Activated CD4-positive, alpha-beta T cell treated with anti-CD3 and anti-CD28 coated beads, Interleukin-10, Interleukin-2, amounts not matched to agents 100 ng/mL and 50 ng/mL, durations not matched to agents 16 hours and 8 hours (primary cell): ENCODE results near the gene MRPL42.

Experiments
- DNase-seq: peaks from one replicate; pipeline ENCODE4 v3.0.0-alpha.2; 2020

Gene MRPL42

DNA sequence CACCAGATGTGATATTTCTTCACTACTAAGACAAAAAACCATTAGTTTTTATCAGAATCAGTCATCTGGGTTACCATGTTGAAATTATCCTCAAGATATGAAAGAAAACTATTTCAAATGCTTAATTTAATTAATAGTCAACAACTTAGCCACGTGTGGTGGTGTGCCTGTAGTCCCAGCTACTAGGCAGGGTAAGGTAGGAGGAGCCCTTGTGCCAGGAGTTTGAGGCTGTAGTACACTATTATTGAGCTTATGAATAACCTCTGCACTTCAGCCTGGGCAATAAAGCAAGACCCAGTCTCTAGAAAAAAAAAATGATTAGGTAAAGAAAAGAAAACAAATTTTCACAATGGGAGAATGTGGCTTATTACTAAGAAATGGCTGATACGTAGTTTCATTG lies 33.4 kb downstream of the MRPL42 start:
- DNase-seq = no peak

DNA sequence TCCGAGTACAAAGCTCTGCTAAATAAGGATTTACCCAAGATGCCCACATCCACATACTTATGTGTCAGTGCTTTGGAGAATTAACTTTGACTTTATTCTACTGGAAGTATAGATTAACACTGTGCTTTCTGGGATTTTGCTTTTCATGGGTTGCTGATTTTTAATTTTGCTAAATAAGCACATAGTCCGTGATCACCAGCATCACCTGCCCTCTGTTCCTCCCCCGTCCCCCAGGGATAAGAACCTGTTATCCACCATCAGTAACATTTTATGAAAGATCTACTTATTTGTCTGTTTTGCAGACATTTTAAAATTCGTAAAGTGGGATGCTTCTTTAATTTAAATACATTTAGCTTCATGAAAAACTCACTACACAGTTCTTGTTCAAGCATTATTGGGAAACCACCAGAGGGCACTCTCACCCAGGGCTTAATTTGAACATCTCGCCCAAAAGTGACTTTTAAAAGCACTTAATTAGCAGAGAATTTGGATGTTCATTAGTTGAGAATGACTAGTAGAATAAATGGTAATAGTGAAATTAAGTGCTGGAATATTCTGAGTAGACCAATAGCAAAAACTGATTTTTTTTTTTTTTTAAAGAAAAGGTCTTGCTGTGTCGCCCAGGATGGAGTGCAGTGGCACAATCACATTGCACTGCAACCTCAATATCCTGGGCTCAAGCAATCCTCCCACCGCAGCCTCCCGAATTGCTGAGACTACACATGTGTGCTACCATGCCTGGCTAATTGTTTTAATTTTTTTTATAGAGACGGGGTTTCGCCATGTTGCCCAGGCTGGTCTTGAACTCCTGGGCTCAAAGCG lies 35.7 kb downstream of the MRPL42 start:
- peak; percentile 49 for DNase-seq

DNA sequence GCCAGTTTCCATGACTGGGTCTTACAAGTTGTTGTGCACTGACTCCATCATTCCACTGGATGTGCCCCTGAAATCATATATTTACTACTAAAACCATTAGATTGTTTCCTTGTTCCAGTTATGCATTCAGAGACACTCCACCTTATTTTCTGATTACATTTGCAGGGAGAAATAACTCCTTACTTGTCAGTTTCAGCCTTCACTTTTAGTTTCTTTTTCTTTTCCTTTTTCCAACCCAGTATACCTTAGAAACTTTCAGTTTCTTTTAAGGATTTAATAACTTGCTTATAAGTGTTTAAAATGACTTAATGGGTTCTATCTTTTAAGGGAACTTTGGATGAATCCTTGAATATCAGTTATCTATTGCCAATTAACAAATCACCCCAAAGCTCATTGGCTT lies 39.9 kb downstream of the MRPL42 start:
- no peak for DNase-seq

DNA sequence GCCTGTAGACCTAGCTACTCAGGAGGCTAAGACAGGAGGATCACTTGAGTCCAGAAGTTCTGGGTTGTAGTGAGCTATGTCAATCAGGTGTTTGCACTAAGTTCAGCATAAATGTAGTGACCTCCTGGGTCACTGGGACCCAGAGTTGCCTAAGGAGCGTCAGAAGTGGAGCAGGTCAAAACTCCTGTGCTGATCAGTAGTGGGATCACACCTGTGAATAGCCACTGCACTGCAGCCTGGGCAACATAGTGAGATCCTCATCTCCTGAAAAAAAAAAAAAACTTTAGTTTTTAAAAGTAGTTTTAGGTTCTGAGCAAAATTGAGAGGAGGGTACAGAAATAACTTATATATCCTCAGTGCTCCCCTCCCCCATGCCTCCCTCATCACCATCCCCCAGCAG lies 42.2 kb downstream of the MRPL42 start:
- DNase-seq = no peak

DNA sequence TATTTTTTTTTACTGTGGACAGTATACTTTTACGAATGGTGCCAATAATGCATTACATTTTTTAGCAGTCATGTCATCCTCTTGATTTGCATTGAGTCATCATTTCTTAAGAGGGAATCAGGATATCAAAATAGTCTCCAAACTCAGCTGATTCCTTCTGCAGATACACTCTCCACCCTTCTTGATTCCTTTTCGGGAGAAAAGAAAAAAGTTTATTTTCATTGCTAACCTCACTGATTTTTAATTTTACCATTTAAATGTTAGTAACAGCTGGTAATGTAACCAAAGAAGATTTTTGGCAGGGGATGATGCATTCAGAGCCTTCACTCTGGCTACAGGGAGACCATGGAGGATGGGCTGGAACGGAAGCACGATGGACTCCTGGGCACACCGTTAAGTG lies 47.5 kb downstream of the MRPL42 start:
- DNase-seq = no peak

DNA sequence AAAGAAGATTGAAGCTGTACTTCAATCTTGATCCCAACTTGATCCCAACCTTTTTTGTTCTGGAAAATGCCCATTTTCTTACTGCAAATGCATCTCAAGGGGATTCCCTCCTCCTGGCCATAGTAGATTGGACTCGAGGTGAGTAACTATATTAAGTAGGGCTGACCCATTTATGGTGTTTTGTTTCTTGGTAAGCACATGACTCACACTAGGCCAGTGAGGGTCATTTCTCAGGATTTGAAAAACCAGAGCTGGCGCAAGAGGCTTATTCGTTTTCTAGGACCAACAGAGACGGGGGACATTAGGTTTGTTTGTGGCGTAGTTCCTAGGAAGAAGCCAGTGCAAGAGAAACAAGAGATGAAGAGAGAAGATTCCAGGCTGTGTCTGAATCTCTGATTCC lies 51.4 kb downstream of the MRPL42 start:
- DNase-seq = no peak

DNA sequence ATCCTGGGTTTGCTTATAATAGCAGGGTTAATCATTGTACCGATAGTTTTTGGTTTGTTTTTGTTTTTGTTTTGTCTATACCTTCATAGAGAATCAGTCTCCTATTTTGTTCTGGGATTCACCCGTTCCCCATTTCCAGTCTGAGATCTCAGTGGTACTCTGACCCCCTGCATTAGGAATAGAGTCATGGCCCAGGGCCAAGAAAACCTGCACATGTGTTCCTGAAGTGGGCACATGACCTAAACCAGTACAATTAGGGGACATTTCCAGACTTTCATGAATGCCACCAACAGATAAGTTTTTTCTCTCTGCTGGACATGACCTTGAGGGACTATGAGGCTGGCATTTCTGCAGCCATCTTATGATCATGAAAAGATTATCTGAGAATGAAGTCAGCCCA lies 52.5 kb downstream of the MRPL42 start:
- DNase-seq = no peak

DNA sequence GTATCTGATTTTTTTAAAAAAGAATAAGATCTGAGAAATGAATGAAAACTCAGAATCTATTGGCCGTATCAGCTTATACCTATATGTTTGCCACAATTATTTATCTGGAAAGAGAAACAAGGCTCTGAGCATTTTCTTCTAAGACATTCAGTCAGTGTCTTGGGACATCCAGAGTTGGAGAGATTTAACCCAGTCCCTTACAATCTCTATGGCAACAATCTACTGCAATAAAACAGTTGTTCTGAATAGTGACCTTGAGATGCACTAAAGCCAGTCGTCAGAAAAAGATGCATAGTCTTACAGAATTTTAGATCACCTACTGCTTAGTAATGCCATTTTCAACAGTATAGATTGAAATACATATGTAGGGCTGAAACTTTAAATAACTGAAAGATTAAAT lies 53.1 kb downstream of the MRPL42 start:
- no peak for DNase-seq

DNA sequence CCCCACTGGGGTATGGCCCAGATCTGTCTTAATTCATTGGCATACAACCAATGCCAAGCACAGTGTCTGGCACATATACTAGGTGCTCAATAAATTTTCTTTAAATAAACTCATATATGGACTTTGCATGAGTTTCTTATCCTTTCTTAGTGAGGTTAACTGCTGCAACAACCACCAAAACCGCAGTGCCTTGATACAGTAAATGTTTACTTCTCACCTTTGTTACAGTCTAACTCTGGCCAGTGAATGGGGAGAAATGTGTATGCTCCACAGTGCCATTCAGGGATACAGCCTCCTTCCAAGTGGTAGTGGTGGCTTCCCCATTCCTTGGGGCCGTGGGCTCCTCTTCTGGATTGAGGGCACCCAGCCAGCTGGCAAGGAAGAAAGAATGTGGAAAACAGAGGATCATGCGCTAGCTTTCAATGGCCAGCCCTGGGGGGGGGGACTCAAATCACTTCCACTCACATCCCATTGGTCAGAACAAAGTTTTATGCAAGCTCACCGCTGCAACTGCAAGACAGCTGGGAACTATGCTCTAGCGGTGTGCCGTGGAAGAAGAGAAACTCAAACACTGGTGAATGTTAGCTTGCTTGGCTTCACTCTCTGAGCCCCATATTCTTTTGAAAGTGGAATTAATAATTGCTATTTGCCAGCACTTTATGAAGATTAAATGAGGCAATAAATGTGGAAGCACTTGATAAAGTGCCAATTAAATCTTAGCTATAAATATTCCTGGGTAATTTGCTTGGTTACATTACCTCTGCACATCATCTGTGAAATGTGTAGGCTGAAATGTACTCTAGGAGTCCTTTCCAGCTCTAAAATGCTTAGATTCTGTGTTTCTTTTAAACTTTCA lies 54.1 kb downstream of the MRPL42 start:
- no peak for DNase-seq

DNA sequence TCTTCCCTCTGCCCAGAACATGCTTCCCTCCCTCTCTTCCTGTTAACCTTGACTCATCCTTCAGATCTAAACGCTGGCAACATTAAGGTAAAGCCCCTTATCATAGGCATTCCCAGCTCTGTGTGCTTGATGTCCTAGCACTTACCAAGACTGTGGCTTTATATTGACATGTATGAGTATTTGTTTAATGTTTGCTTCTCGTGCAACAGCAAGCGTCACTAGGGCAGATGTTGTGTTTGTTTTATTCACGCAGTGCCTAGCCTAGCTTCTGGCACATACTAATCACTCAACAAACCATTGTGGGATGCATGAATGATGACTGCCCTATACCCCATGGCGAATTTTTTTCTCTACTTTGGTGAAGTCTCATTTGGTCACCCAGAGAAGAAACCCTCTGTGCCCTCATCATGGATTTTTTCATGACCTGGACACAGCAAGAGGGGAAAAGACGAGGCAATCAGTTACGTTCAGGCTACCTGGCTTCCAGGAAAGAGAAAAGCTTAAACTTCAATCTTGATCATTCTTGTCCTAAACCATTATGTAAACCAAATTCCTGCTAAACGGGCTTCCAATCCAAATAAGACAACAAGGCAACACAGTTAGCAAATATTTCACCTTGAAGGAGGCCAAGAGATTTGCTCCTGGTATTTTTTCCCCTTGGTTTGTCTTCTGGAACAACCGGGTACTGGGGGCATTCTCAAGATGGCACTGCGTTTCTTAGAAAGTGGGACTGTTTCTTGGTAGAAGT lies 57.2 kb downstream of the MRPL42 start:
- no peak for DNase-seq

DNA sequence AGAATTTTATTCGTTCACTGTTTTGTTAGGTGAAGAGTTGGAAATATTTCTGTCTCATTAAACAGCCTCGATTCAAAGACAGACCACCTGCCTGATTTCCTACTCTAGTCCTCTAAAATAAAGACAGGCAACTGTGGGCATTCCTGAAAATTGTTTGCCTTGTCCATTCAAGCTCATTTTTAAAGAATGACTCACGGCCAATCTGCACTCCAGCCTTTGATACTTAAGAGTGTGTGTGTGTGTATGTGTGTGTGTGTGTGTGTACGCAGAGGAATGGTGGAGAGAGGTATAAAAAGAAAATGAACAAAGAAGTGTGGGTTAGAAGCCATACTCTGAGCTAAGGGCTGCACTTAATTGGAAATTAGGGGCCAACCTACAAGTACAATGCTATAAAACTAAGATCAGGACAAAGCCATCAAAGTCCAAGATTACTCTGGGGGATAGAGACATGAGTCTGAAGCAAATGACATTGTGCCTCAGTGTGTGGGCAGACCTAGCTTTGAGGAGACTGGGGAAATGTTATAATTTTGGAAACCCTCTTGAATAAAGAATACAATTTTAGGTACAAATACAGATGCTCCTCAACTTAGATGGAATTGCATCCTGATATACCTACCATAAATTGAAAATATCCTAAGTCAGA lies 59.6 kb downstream of the MRPL42 start:
- DNase-seq = no peak

DNA sequence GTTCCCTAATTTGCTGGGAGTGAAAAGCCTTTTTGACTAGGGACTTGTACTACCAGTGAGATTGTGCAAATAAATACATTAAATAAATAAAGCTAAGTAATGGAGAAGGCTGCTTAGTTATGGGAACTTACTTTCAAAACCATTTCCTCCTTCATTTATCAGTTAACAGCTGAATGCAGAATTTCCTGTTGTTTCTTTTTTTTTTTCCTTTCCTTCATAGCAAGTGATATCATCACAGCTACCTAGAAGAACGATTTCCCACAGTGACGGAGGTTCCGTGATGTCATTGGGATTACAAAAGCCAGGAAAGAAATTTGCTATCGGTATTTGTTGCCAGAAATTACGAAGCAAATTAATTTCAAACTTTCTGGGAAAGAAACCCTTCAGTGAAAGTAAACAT lies 63.0 kb downstream of the MRPL42 start:
- DNase-seq = no peak

DNA sequence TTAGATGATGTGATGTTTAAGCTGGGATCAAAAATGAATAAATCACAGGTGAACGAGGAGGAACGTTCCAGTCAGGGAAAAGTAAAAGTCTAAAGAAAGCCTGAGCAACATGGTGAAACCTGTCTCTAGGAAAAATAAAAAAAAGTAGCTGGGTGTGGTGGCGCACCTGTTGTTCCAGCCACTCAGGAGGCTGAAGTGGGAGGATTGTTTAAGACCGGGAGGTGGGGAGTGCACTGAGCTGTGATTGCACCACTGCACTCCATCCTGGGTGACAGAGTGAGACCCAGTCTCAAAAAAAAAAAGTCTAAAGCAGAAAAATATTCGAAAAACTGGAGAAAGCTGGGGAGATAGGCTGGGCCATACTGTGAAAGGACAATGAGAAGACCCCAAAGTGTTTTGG lies 66.0 kb downstream of the MRPL42 start:
- no peak for DNase-seq

DNA sequence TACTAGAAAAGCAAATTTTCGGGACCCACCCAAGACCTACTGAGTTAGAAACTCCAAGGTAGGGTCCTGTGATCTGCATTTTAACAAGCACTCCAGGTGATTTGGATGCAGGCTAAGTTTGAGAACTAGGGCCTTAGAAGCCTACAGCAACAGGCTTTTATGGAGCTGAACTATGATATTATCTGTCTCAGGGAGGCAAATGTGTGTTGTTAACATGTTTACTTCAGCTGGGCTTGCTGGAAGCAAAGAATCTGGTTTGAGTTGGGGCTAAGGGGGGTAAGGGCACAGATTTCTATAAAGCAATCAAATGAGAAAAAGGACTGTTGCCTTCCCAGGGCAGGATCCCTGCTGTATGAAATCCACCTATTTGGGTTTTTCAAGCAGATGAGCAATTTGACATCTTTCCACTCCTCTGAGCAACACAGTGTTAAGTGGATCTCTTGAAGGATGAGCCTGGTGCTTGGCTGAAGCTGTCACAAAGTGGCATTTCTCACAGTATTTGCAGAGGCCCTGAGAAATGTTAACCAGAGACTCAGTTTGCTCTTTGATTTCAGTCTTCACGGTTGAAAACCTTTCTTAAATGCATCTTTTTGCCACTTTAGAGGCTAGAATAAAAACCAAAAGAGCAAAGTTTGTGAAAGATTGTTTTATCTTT lies 68.9 kb downstream of the MRPL42 start:
- DNase-seq = no peak

DNA sequence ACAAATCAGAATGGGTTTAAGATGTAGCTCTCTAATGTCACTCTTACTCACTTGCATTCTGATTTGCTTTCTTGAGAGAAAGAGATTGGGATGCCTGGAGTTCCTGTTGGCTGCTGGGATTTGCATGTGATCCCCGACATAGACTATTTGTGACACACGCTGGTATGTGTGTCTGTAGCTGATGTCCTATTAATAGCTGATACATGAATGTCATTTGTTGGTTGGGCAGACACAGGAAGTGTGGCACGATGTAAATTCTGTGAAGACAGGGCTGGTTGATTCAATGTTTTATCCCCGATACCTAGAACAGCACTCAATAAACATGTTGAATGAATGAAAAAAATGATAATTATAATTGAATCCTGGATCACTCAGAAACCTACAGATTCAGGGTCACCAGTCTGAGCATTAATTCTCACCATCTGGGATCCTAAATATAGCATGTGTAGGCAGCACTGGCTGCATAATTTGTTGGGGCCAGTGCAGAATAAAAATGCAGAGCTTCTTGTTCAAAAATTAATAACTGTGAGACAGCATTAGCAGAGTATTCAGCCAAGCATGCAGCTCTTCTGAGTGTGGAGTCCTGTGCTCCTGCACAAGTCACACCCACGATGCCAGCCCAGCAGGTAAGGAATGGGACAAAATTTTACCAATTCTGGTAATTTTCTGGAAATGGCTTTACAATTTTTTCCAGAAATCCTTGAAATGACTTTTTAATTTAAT lies 69.6 kb downstream of the MRPL42 start:
- DNase-seq = no peak

DNA sequence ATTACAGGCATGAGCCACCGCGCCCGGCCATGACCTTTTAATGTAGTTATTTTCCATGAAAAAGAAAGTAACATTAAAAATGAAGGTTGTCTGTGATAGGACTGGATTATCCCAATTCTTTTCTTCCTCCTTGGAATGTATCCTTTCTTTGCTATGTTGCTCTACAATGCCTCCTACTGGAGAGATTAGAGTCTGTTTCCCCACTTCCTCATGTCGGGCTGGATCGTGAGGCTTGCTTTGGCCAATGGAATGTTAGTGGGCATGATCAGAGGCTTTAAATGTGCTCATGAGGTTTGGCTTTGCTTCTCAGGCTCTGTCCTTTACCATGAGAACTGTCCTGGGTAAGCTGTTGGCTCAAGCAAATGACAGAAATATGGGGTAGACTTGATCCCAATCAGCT lies 70.5 kb downstream of the MRPL42 start:
- no peak for DNase-seq

DNA sequence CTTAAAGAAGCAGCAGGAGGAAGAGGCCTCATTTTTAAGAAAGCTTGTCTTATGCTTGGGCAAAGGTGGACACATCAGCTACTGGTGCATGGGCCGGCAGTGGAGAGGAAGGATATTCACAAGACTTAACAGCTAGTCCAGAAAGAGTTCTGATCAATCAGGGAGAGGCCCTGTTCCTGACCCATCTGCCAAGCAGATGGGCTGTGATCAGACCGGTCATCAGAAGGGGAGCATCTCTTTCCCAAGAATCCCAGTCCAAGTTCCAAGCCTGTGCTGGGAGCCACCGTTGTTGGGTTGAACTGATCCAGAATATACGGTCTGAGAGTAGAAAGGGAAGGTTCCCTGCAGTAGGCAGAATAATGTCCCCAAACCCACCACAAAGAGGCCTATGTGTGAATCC lies 72.5 kb downstream of the MRPL42 start:
- DNase-seq = no peak

DNA sequence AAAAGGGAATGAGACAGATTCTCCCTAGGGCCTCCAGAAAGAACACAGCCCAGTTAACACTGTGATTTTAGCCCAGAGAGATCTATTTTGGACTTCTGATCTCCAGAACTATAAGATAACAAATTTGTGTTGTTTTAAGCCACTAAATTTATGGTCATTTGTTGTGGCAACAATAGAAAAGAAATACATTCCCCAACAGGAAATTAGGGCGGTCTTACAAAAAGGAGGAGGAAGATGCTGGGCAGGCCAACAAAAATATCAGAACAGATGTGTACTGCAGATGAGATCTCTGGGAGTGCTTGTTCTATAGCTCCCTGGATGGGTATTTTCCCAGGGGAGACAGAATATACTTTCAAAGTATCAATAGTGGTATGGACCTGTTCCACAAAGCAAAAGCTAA lies 73.2 kb downstream of the MRPL42 start:
- DNase-seq = no peak

DNA sequence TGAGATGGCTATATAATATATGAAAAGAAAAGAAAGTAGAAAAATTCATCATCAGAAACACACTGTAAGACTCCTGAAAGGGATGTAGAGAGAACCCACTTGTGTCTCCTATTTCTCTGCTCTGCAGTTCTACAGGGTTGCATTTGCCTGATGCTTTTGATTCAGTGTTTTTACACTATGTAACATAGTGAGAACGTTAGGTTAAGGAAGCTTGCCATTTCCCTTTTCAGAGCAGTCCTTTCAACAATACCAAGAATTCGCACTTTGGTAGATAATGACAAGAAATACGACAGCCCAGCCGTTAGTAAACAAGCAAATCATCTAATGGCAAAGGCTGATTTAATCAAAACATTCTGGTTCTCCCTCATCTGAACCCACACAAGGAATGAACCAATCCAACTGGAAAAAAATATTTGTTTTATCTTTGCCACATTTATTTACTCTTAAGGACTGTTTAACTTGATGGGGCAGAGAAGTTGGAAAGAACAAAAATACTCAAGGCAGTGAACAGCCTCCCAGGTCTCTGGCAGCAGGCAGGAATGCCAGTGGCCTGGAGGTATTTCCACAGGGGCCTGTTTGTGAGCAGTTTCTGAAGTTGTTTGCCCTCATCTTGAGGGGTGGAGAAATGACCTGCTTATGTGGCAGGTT lies 74.4 kb downstream of the MRPL42 start:
- no peak for DNase-seq

DNA sequence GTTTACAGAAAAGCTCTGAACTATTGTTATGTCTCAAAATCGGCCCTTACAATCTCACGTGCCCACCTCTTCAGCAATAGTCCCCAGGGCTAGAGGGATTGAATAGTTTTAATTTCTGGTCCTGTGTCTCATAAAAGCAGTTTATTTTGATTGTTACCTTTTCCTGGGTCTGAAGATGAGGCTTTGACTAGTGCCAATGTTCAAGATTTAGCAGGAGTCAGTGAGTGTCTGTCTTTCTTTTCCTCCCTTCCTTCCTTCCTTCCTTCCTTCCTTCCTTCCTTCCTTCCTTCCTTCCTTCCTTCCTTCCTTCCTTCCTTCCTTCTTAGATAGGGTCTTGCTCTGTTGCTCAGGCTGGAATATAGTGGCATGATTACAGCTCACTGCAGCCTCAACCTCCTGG lies 80.5 kb downstream of the MRPL42 start:
- DNase-seq = no peak

DNA sequence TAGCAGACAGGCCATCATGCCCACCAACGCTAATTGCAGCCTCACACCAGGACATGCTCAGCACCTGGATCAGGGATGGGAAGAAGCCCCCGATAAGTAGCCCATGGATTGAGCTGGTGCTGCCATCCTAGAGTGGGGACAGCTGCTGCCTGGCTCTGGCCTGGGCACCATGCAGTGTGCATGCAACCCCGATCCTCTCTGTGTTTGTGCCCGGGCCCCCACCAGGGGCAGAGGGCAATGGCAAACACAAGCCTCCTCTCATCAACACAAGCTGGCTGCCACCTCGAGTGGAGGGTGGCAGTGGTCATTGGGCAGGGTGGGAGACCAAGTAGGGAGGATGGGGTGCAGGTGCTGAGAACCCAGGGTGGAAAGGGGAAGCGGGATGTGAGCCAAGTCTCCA lies 81.9 kb downstream of the MRPL42 start:
- DNase-seq = no peak
